GM21360 (cell line): Measurements from ENCODE around the gene RXRA.

Experiments
- ATAC-seq: cut with Tn5 transposase; IDR thresholded peaks from one replicate; pipeline ENCODE4 v1.9.1; 2021; ENCODE audit warnings: mild to moderate bottlenecking, moderate library complexity; ENCODE audit not compliant: unreplicated experiment

Gene RXRA

GRCh38 chr9:134349936-134350335, 23.7 kb downstream of the RXRA start:
- ATAC-seq: no peak

- ATAC-seq: no peak
These were observed 24.2 kb downstream of the RXRA start for GRCh38 chr9:134350416-134350994.

GRCh38 chr9:134351606-134352176, 25.4 kb downstream of the RXRA start:
- ATAC-seq: no peak

- no peak for ATAC-seq
These were observed 26.1 kb downstream of the RXRA start for GRCh38 chr9:134352247-134352933.

GRCh38 chr9:134353539-134353938, 27.3 kb downstream of the RXRA start:
- ATAC-seq: no peak

GRCh38 chr9:134355158-134355557, 28.9 kb downstream of the RXRA start:
- no peak for ATAC-seq

GRCh38 chr9:134355561-134356279, 29.5 kb downstream of the RXRA start:
- ATAC-seq: no peak

GRCh38 chr9:134356496-134357470, 30.5 kb downstream of the RXRA start:
- no peak for ATAC-seq

- no peak for ATAC-seq
These were observed 31.4 kb downstream of the RXRA start for GRCh38 chr9:134357631-134358025.

- no peak for ATAC-seq
These were observed 31.9 kb downstream of the RXRA start for GRCh38 chr9:134358026-134358661.

GRCh38 chr9:134358662-134359319, 32.5 kb downstream of the RXRA start:
- ATAC-seq: no peak

GRCh38 chr9:134359493-134360179, 33.4 kb downstream of the RXRA start:
- no peak for ATAC-seq

GRCh38 chr9:134360180-134360759, 34.0 kb downstream of the RXRA start:
- no peak for ATAC-seq

- ATAC-seq: no peak
These were observed 34.6 kb downstream of the RXRA start for GRCh38 chr9:134360897-134361296.

GRCh38 chr9:134361426-134361825, 35.2 kb downstream of the RXRA start:
- no peak for ATAC-seq

GRCh38 chr9:134361843-134362414, 35.7 kb downstream of the RXRA start:
- ATAC-seq: no peak

GRCh38 chr9:134363450-134363849, 37.2 kb downstream of the RXRA start:
- no peak for ATAC-seq

GRCh38 chr9:134364391-134365114, 38.3 kb downstream of the RXRA start:
- ATAC-seq: no peak
